SK-N-SH (cell line): ENCODE data around the gene UBE2Z. TPM values are rescaled to one million over a fixed set of nuclear protein-coding genes. Genes with fewer than 3 reads are reported as not detected.

ENCODE experiments used
- CTCF ChIA-PET: fragments of 300-600, 350-600 bp; formaldehyde crosslinking; extraction: SDS; loops from one replicate; lab custom pipeline; 2021; lab: Yijun Ruan, JAX
- POLR2A ChIA-PET: fragments of 350-600 bp; sonication (Branson Sonifier 250); formaldehyde crosslinking; extraction: SDS; loops from one replicate; lab custom pipeline; 2020; ENCODE audit warnings: antibody characterized with exemption, inconsistent platforms; lab: Yijun Ruan, JAX
- DNase-seq: peaks from one replicate; pipeline ENCODE4 v3.0.0; 2012
- H2AFZ ChIP-seq: fragments of 200-600 bp; sonication (generic); 2 replicates; pipeline ENCODE4 v1.8.1; 2016; ENCODE audit warnings: antibody characterized with exemption, mild to moderate bottlenecking, low read depth
- H3F3A ChIP-seq: fragments of 200-600 bp; sonication (generic); replicated peaks from 2 replicates; pipeline ENCODE3; 2016; ENCODE audit warnings: antibody characterized with exemption, mild to moderate bottlenecking; ENCODE audit not compliant: insufficient read depth
- H3K27ac ChIP-seq, 2 experiments: fragments of 200-500 bp in 1 of 2; fragments of 200-600 bp in 1 of 2; sonication (Bioruptor generic) in 1 of 2; sonication (generic), shearing (Covaris generic) in 1 of 2; 2 replicates each; pipeline versions ENCODE4 v1.5.1 to v1.6.1; 2014 to 2016; ENCODE audit warnings: low read depth in 2 of 2, inconsistent platforms in 1 of 2, low read length in 1 of 2, mild to moderate bottlenecking in 1 of 2, mixed read lengths in 1 of 2
- H3K27me3 ChIP-seq: fragments of 200-600 bp; sonication (generic), shearing (Covaris generic); 2 replicates; pipeline ENCODE4 v1.6.1; 2016; ENCODE audit warnings: mixed run types; ENCODE audit not compliant: insufficient read depth
- H3K36me3 ChIP-seq, 2 experiments: fragments of 200-500 bp in 1 of 2; fragments of 200-600 bp in 1 of 2; sonication (Bioruptor generic) in 1 of 2; sonication (generic) in 1 of 2; replicated peaks in 1 of 2; 2 replicates each; pipeline versions ENCODE3 to v1.5.1; 2014 to 2016; ENCODE audit warnings: low read length in 1 of 2, mild to moderate bottlenecking in 1 of 2; ENCODE audit not compliant: insufficient read depth in 2 of 2, control insufficient read depth in 1 of 2
- H3K4me1 ChIP-seq, 2 experiments: fragments of 200-500 bp in 1 of 2; fragments of 200-600 bp in 1 of 2; sonication (Bioruptor generic) in 1 of 2; sonication (generic), shearing (Covaris generic) in 1 of 2; 2 replicates each; pipeline versions ENCODE4 v1.5.1 to v1.6.1; 2014 to 2016; ENCODE audit warnings: low read depth in 1 of 2, low read length in 1 of 2, mixed run types in 1 of 2; ENCODE audit not compliant: insufficient read depth in 2 of 2, control insufficient read depth in 1 of 2
- H3K4me2 ChIP-seq: fragments of 200-600 bp; sonication (generic), shearing (Covaris generic); 2 replicates; pipeline ENCODE4 v1.6.1; 2017; ENCODE audit warnings: mixed run types
- H3K4me3 ChIP-seq, 2 experiments: fragments of 200-500 bp in 1 of 2; fragments of 200-600 bp in 1 of 2; sonication (Bioruptor generic) in 1 of 2; sonication (generic), shearing (Covaris generic) in 1 of 2; 2 replicates each; pipeline versions ENCODE4 v1.5.1 to v1.8.1; 2014 to 2016; ENCODE audit warnings: low read depth in 2 of 2, inconsistent platforms in 1 of 2, low read length in 1 of 2, mild to moderate bottlenecking in 1 of 2, mixed read lengths in 1 of 2, moderate library complexity in 1 of 2
- H3K79me2 ChIP-seq: fragments of 200-600 bp; sonication (generic); 2 replicates; pipeline ENCODE4 v1.8.1; 2017; ENCODE audit warnings: mild to moderate bottlenecking; ENCODE audit not compliant: insufficient read depth
- H3K9ac ChIP-seq: fragments of 200-600 bp; sonication (generic); 2 replicates; pipeline ENCODE4 v1.6.1; 2017; ENCODE audit warnings: mixed run types
- H3K9me2 ChIP-seq: fragments of 200-600 bp; sonication (generic); 2 replicates; pipeline ENCODE4 v1.6.1; 2017; ENCODE audit warnings: mixed run types
- H3K9me3 ChIP-seq: fragments of 200-600 bp; sonication (generic); 2 replicates; pipeline ENCODE4 v1.6.1; 2017; ENCODE audit warnings: mixed run types, mild to moderate bottlenecking, moderate library complexity
- H4K20me1 ChIP-seq: fragments of 200-600 bp; sonication (generic); 2 replicates; pipeline ENCODE4 v1.6.1; 2017; ENCODE audit warnings: mild to moderate bottlenecking, mixed run types; ENCODE audit not compliant: insufficient read depth
- EP300 ChIP-seq, 2 experiments: IDR thresholded peaks; 2 replicates each; pipeline versions ENCODE4 v1.4.0 to v1.6.1; 2012; ENCODE audit warnings: borderline replicate concordance in 1 of 2, low read depth in 1 of 2, low read length in 1 of 2
- FOSL2 ChIP-seq: IDR thresholded peaks from 2 replicates; pipeline ENCODE4 v1.4.0; 2012; ENCODE audit warnings: low read depth, mild to moderate bottlenecking, moderate library complexity, borderline replicate concordance
- GABPA ChIP-seq: IDR thresholded peaks from 2 replicates; pipeline ENCODE4 v1.4.0; 2012; ENCODE audit warnings: low read depth, mild to moderate bottlenecking
- JUND ChIP-seq: IDR thresholded peaks from 2 replicates; pipeline ENCODE4 v1.4.0; 2012
- MXI1 ChIP-seq: IDR thresholded peaks from 2 replicates; pipeline ENCODE4 v1.6.1; 2012; ENCODE audit warnings: mild to moderate bottlenecking, low read depth, low read length, improper control_type of control experiment
- NRF1 ChIP-seq: IDR thresholded peaks from 2 replicates; pipeline ENCODE4 v1.6.1; 2012; ENCODE audit warnings: low read depth, mild to moderate bottlenecking, low read length
- POLR2AphosphoS5 ChIP-seq: IDR thresholded peaks from 2 replicates; pipeline ENCODE4 v1.6.1; 2012; ENCODE audit warnings: low read depth, low read length
- RAD21 ChIP-seq: IDR thresholded peaks from 2 replicates; pipeline ENCODE4 v1.6.1; 2012; ENCODE audit warnings: mild to moderate bottlenecking, low read length
- RFX5 ChIP-seq: IDR thresholded peaks from 2 replicates; pipeline ENCODE4 v1.6.1; 2012; ENCODE audit warnings: mild to moderate bottlenecking, improper control_type of control experiment, low read length
- RXRA ChIP-seq: IDR thresholded peaks from 2 replicates; pipeline ENCODE4 v1.4.0; 2012; ENCODE audit warnings: low read depth, mild to moderate bottlenecking, borderline replicate concordance
- SIN3A ChIP-seq: IDR thresholded peaks from 2 replicates; pipeline ENCODE4 v1.6.1; 2012; ENCODE audit warnings: low read depth, mild to moderate bottlenecking, low read length, moderate library complexity, borderline replicate concordance
- TCF12 ChIP-seq: IDR thresholded peaks from 2 replicates; pipeline ENCODE4 v1.4.0; 2012
- YY1 ChIP-seq: IDR thresholded peaks from 2 replicates; pipeline ENCODE4 v1.4.0; 2012; ENCODE audit warnings: low read depth, mild to moderate bottlenecking
- WGBS: methylation state at CpG from one replicate; pipeline ENCODE4 v1.1.6; 2017; ENCODE audit warnings: low lambda C conversion rate; 5-methylcytosine and 5-hydroxymethylcytosine counted together
- polyA plus RNA-seq, 3 experiments: library from polyadenylated mRNA; depleted of rRNA; stranded (reverse); fragments of >200 nt; gene quantifications; 2 replicates each; pipeline ENCODE4 v1.2.3, GENCODE V29; 2012
- TF ChIP-seq, protein P1 (sequence below): IDR thresholded peaks from 2 replicates; pipeline ENCODE4; 2012
- TF ChIP-seq, protein P2 (sequence below): IDR thresholded peaks from 2 replicates; pipeline ENCODE4 v1.4.0; 2012; ENCODE audit warnings: low read depth
- TF ChIP-seq, protein P3 (sequence below): fragments of 150-350 bp; IDR thresholded peaks from 2 replicates; pipeline ENCODE4 v1.6.1; 2016; ENCODE audit warnings: mild to moderate bottlenecking, low read depth, low read length
- TF ChIP-seq, protein P4 (sequence below): IDR thresholded peaks from 2 replicates; pipeline ENCODE4 v1.4.0; 2012; ENCODE audit warnings: low read depth, borderline replicate concordance
- TF ChIP-seq, protein P5 (sequence below): IDR thresholded peaks from 2 replicates; pipeline ENCODE4 v1.4.0; 2012; ENCODE audit warnings: low read depth, borderline replicate concordance
- TF ChIP-seq, protein P6 (sequence below): IDR thresholded peaks from 2 replicates; pipeline ENCODE4 v1.6.1; 2012; ENCODE audit warnings: mild to moderate bottlenecking, low read depth, low read length, moderate library complexity

The UBE2Z gene
- polyA plus RNA-seq, 1 of the 3 experiments (the other 2 are of a cell fraction) = 168 TPM

DNA sequence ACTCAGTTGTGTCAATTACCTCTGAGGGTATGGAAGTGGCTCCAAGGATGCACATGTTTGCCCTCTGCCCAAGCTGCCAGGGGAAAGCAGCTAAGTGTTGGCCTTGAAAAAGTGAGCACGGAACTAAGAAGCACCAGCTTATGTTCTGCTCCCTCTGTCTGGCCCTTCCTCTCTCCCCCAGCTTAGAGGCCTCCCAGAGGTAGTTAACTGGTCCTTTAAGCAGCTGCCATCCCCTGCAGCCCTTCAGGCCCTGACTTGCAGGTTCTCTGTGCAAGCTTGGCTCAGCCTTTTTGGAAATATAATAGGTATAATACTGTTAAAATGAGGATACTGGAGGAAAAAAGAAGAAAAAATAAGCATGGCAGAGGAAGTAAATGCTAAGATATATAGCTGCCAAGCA lies 7.0 kb upstream of the UBE2Z start:
- H3K9me2 ChIP-seq = no peaks in the 10 kb centered on the region
- H3K36me3 ChIP-seq = peaks cover 1 to 11% of the 10 kb centered on the region in 2 experiments
- POLR2A ChIA-PET = interaction anchor here (1.3 kb wide), 1 partner anchor 9 kb away, joined by 3 read pairs; the partner anchor contains the start of gene ATP5MC1
- no peaks in the 10 kb centered on the region for H3K79me2 ChIP-seq
- no peak for DNase-seq
- no peak overlapping the region for H3K4me3 ChIP-seq
- H4K20me1 ChIP-seq = no peaks in the 10 kb centered on the region
- no peak overlapping the region for H3K4me2 ChIP-seq
- no peak overlapping the region for H3K27ac ChIP-seq
- TF ChIP-seq RAD21 (no peak), RXRA (no peak), MXI1 (no peak), SIN3A (no peak), RFX5 (no peak), GABPA (no peak), FOSL2 (no peak)
- TF ChIP-seq, protein P1, sequence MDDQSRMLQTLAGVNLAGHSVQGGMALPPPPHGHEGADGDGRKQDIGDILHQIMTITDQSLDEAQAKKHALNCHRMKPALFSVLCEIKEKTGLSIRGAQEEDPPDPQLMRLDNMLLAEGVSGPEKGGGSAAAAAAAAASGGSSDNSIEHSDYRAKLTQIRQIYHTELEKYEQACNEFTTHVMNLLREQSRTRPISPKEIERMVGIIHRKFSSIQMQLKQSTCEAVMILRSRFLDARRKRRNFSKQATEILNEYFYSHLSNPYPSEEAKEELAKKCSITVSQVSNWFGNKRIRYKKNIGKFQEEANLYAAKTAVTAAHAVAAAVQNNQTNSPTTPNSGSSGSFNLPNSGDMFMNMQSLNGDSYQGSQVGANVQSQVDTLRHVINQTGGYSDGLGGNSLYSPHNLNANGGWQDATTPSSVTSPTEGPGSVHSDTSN = no peak
- TF ChIP-seq, protein P2, sequence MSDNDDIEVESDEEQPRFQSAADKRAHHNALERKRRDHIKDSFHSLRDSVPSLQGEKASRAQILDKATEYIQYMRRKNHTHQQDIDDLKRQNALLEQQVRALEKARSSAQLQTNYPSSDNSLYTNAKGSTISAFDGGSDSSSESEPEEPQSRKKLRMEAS = no peak
- H3K4me1 ChIP-seq = no peaks in the 10 kb centered on the region
- H3K9me3 ChIP-seq = no peaks in the 10 kb centered on the region
- CTCF ChIA-PET = interaction anchor here (0.6 to 4.3 kb wide), 4 partner anchors 9 to 96 kb away, joined by 3 to 20 read pairs (median 4); partner anchors contain the start of gene ATP5MC1
- H2AFZ ChIP-seq = no peak overlapping the region
- H3K9ac ChIP-seq = no peak overlapping the region
- peaks cover 20% of the 10 kb centered on the region for H3F3A ChIP-seq
- 100% methylated on average over 1 of the region's 1 CpG for WGBS
- H3K27me3 ChIP-seq = no peaks in the 10 kb centered on the region

DNA sequence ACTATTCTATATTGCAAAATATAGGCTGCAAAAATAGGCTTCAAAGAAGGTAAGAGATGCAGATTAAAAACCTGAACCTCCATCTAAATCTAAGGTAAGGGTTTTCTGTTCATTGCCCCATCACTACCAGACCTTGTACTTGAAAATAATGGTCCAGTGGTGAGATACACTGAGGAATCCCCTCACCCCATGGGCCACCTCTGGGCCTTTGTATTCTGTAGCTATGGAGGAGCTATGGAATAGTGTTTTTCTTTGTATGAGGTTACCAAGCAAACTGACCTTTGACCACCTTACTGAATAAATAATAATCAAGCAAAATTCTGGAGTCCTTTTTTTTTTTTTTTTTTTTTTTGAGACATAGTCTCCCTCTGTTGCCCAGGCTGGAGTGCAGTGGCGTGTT lies 4.8 kb upstream of the UBE2Z start:
- CTCF ChIA-PET = interaction anchor here (1.1 to 4.3 kb wide), 3 partner anchors 19 to 89 kb away, joined by 3 to 20 read pairs (median 5); no protein-coding TSS in a partner anchor
- POLR2A ChIA-PET = interaction anchor here (1.0 to 1.8 kb wide), 2 partner anchors 11 kb away, joined by 3 to 6 read pairs; partner anchors contain the start of gene ATP5MC1
- H3K79me2 ChIP-seq = peaks cover 13% of the 10 kb centered on the region; the same call in 1 of the 2 replicates
- H3K9ac ChIP-seq = no peak overlapping the region
- H3K27me3 ChIP-seq = no peaks in the 10 kb centered on the region
- DNase-seq = no peak
- no peaks in the 10 kb centered on the region for H3K4me1 ChIP-seq
- H3K4me3 ChIP-seq = no peak overlapping the region
- H3K9me3 ChIP-seq = no peaks in the 10 kb centered on the region
- no peak overlapping the region for H2AFZ ChIP-seq
- no peak overlapping the region for H3K4me2 ChIP-seq
- no peaks in the 10 kb centered on the region for H3K36me3 ChIP-seq
- H3K9me2 ChIP-seq = no peaks in the 10 kb centered on the region
- WGBS = 100% methylated on average over 1 of the region's 1 CpG
- H3K27ac ChIP-seq = no peak overlapping the region
- no peaks in the 10 kb centered on the region for H4K20me1 ChIP-seq
- H3F3A ChIP-seq = peaks cover 20% of the 10 kb centered on the region
- TF ChIP-seq EP300 (IDR thresholded peaks at IDR 0.05; ENCODE audit: borderline replicate concordance in 1 of 2, low read depth in 1 of 2, low read length in 1 of 2) (no peak), YY1 (no peak), JUND (no peak), POLR2AphosphoS5 (no peak), NRF1 (no peak), TCF12 (no peak)
- TF ChIP-seq, protein P2 = no peak
- TF ChIP-seq, protein P3, sequence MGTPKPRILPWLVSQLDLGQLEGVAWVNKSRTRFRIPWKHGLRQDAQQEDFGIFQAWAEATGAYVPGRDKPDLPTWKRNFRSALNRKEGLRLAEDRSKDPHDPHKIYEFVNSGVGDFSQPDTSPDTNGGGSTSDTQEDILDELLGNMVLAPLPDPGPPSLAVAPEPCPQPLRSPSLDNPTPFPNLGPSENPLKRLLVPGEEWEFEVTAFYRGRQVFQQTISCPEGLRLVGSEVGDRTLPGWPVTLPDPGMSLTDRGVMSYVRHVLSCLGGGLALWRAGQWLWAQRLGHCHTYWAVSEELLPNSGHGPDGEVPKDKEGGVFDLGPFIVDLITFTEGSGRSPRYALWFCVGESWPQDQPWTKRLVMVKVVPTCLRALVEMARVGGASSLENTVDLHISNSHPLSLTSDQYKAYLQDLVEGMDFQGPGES = no peak
- TF ChIP-seq, protein P4, sequence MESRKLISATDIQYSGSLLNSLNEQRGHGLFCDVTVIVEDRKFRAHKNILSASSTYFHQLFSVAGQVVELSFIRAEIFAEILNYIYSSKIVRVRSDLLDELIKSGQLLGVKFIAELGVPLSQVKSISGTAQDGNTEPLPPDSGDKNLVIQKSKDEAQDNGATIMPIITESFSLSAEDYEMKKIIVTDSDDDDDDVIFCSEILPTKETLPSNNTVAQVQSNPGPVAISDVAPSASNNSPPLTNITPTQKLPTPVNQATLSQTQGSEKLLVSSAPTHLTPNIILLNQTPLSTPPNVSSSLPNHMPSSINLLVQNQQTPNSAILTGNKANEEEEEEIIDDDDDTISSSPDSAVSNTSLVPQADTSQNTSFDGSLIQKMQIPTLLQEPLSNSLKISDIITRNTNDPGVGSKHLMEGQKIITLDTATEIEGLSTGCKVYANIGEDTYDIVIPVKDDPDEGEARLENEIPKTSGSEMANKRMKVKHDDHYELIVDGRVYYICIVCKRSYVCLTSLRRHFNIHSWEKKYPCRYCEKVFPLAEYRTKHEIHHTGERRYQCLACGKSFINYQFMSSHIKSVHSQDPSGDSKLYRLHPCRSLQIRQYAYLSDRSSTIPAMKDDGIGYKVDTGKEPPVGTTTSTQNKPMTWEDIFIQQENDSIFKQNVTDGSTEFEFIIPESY = no peak
- TF ChIP-seq, protein P5, sequence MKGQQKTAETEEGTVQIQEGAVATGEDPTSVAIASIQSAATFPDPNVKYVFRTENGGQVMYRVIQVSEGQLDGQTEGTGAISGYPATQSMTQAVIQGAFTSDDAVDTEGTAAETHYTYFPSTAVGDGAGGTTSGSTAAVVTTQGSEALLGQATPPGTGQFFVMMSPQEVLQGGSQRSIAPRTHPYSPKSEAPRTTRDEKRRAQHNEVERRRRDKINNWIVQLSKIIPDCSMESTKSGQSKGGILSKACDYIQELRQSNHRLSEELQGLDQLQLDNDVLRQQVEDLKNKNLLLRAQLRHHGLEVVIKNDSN = no peak
- TF ChIP-seq, protein P6, sequence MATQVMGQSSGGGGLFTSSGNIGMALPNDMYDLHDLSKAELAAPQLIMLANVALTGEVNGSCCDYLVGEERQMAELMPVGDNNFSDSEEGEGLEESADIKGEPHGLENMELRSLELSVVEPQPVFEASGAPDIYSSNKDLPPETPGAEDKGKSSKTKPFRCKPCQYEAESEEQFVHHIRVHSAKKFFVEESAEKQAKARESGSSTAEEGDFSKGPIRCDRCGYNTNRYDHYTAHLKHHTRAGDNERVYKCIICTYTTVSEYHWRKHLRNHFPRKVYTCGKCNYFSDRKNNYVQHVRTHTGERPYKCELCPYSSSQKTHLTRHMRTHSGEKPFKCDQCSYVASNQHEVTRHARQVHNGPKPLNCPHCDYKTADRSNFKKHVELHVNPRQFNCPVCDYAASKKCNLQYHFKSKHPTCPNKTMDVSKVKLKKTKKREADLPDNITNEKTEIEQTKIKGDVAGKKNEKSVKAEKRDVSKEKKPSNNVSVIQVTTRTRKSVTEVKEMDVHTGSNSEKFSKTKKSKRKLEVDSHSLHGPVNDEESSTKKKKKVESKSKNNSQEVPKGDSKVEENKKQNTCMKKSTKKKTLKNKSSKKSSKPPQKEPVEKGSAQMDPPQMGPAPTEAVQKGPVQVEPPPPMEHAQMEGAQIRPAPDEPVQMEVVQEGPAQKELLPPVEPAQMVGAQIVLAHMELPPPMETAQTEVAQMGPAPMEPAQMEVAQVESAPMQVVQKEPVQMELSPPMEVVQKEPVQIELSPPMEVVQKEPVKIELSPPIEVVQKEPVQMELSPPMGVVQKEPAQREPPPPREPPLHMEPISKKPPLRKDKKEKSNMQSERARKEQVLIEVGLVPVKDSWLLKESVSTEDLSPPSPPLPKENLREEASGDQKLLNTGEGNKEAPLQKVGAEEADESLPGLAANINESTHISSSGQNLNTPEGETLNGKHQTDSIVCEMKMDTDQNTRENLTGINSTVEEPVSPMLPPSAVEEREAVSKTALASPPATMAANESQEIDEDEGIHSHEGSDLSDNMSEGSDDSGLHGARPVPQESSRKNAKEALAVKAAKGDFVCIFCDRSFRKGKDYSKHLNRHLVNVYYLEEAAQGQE = no peak
